MM.1S (cell line): ENCODE measurements around the gene FBXO24.

Source experiments
- DNase-seq: peaks from one replicate; pipeline ENCODE4 v3.0.0-alpha.2; 2015
- H2AFZ ChIP-seq: fragments of 300-600 bp; sonication (generic); 2 replicates; pipeline ENCODE4 v1.6.0; 2016; ENCODE audit warnings: antibody characterized with exemption, low read length
- H3F3A ChIP-seq: fragments of 300-600 bp; sonication (generic); 2 replicates; pipeline ENCODE4 v1.6.1; 2016; ENCODE audit warnings: mild to moderate bottlenecking, antibody characterized with exemption, low read length, moderate library complexity, mixed read lengths; ENCODE audit not compliant: insufficient read depth
- H3K27ac ChIP-seq: fragments of 300-600 bp; sonication (generic); 2 replicates; pipeline ENCODE4 v1.5.1; 2016; ENCODE audit warnings: mild to moderate bottlenecking, low read length
- H3K27me3 ChIP-seq: fragments of 300-600 bp; sonication (generic); replicated peaks from 2 replicates; pipeline ENCODE4 v1.6.0; 2016; ENCODE audit warnings: low read length; ENCODE audit not compliant: insufficient read depth
- H3K36me3 ChIP-seq: fragments of 300-600 bp; sonication (generic); replicated peaks from 2 replicates; pipeline ENCODE4 v1.6.1; 2016; ENCODE audit warnings: mild to moderate bottlenecking, low read length, mixed read lengths; ENCODE audit not compliant: insufficient read depth
- H3K4me1 ChIP-seq: fragments of 300-600 bp; sonication (generic); 2 replicates; pipeline ENCODE4 v1.6.1; 2016; ENCODE audit warnings: low read length, mixed read lengths
- H3K4me2 ChIP-seq: fragments of 300-600 bp; sonication (generic); 2 replicates; pipeline ENCODE4 v1.6.0; 2016; ENCODE audit warnings: low read depth, low read length
- H3K4me3 ChIP-seq: fragments of 300-600 bp; sonication (generic); 2 replicates; pipeline ENCODE4 v1.5.1; 2016; ENCODE audit warnings: low read length, mixed read lengths
- H3K79me2 ChIP-seq: fragments of 300-600 bp; sonication (generic); 2 replicates; pipeline ENCODE4 v1.6.1; 2016; ENCODE audit warnings: mixed run types, low read length, mixed read lengths
- H3K9ac ChIP-seq: fragments of 300-600 bp; sonication (generic); 2 replicates; pipeline ENCODE4 v1.6.1; 2016; ENCODE audit warnings: low read length, mixed read lengths
- H3K9me2 ChIP-seq: fragments of 300-600 bp; sonication (generic); replicated peaks from 2 replicates; pipeline ENCODE4 v1.6.1; 2016; ENCODE audit warnings: mild to moderate bottlenecking, low read length, mixed read lengths; ENCODE audit not compliant: insufficient read depth
- H3K9me3 ChIP-seq: fragments of 300-600 bp; sonication (generic); replicated peaks from 2 replicates; pipeline ENCODE4 v1.6.1; 2016; ENCODE audit warnings: mild to moderate bottlenecking, low read length, mixed read lengths; ENCODE audit not compliant: insufficient read depth
- H4K20me1 ChIP-seq: fragments of 300-600 bp; sonication (generic); 2 replicates; pipeline ENCODE4 v1.6.1; 2016; ENCODE audit warnings: mild to moderate bottlenecking, low read length, moderate library complexity, mixed read lengths; ENCODE audit not compliant: insufficient read depth
- CTCF ChIP-seq: fragments of 300-600 bp; sonication (generic); IDR thresholded peaks from 2 replicates; pipeline ENCODE4 v1.5.1; 2016; ENCODE audit warnings: antibody characterized with exemption, low read length, mixed read lengths
- EZH2 ChIP-seq: fragments of 300-600 bp; sonication (generic); optimal IDR thresholded peaks from 2 replicates; pipeline ENCODE3; 2017; ENCODE audit warnings: low read depth, mild to moderate bottlenecking, antibody characterized with exemption, low read length, mixed read lengths
- EZH2phosphoT487 ChIP-seq: fragments of 300-600 bp; sonication (generic); IDR thresholded peaks from 2 replicates; pipeline ENCODE4 v1.6.1; 2018; ENCODE audit warnings: antibody characterized with exemption, low read length

FBXO24 gene

GRCh38 chr7:100561491-100562194 lies 24.5 kb upstream of the FBXO24 start:
- H3K27me3 ChIP-seq: no peaks in the 10 kb centered on the region
- no peak overlapping the region for H3K4me2 ChIP-seq
- no peak overlapping the region for H3K9ac ChIP-seq
- H4K20me1 ChIP-seq: no peaks in the 10 kb centered on the region
- DNase-seq: no peak
- no peaks in the 10 kb centered on the region for H3K4me1 ChIP-seq
- H2AFZ ChIP-seq: no peak overlapping the region
- no peaks in the 10 kb centered on the region for H3K36me3 ChIP-seq
- H3K9me2 ChIP-seq: no peaks in the 10 kb centered on the region
- H3K4me3 ChIP-seq: no peak overlapping the region
- no peaks in the 10 kb centered on the region for H3F3A ChIP-seq
- no peak overlapping the region for H3K27ac ChIP-seq
- H3K79me2 ChIP-seq: no peaks in the 10 kb centered on the region
- TF ChIP-seq CTCF (no peak), EZH2 (no peak), EZH2phosphoT487 (no peak)
- no peaks in the 10 kb centered on the region for H3K9me3 ChIP-seq

- no peak overlapping the region for H3K9ac ChIP-seq
Observed at GRCh38 chr7:100562195-100563099, 23.7 kb upstream of the FBXO24 start.

GRCh38 chr7:100563100-100563564 lies 23.0 kb upstream of the FBXO24 start:
- no peaks in the 10 kb centered on the region for H3K9me3 ChIP-seq
- no peaks in the 10 kb centered on the region for H3K36me3 ChIP-seq
- H3K4me3 ChIP-seq: no peak overlapping the region
- H3K9me2 ChIP-seq: no peaks in the 10 kb centered on the region
- H3K27me3 ChIP-seq: no peaks in the 10 kb centered on the region
- no peaks in the 10 kb centered on the region for H3K79me2 ChIP-seq
- DNase-seq: no peak
- no peak for TF ChIP-seq EZH2
- TF ChIP-seq CTCF: no peak
- TF ChIP-seq EZH2phosphoT487: no peak
- H3K4me2 ChIP-seq: no peak overlapping the region
- no peak overlapping the region for H2AFZ ChIP-seq
- H3K9ac ChIP-seq: no peak overlapping the region
- no peaks in the 10 kb centered on the region for H3K4me1 ChIP-seq
- no peak overlapping the region for H3K27ac ChIP-seq
- H4K20me1 ChIP-seq: no peaks in the 10 kb centered on the region
- H3F3A ChIP-seq: no peaks in the 10 kb centered on the region

More at GRCh38 chr7:100562195-100563099, 23.7 kb upstream of the FBXO24 start:
- Histone ChIP-seq H4K20me1 (no peaks in the 10 kb centered on the region), H3K4me1 (no peaks in the 10 kb centered on the region), H3K4me3 (no peak overlapping the region), H3K27ac (no peak overlapping the region), H2AFZ (no peak overlapping the region), H3K9me3 (no peaks in the 10 kb centered on the region), H3K27me3 (no peaks in the 10 kb centered on the region), H3K36me3 (no peaks in the 10 kb centered on the region), H3K4me2 (no peak overlapping the region), H3F3A (no peaks in the 10 kb centered on the region), H3K9me2 (no peaks in the 10 kb centered on the region), H3K79me2 (no peaks in the 10 kb centered on the region)
- TF ChIP-seq EZH2: no peak
- TF ChIP-seq CTCF: no peak
- TF ChIP-seq EZH2phosphoT487: no peak
- DNase-seq: no peak
